AG04450 (cell line): ENCODE data around the gene CELF5. TPM values are rescaled to one million over a fixed set of nuclear protein-coding genes. Genes with fewer than 3 reads are reported as not detected.
"Not testable (repeated sequence)": the region's sequence is repeated elsewhere in the genome, so short reads cannot be mapped to it uniquely, and the experiment has no call there.

ENCODE experiments used
- CTCF ChIA-PET: fragments of 300-600, 350-600 bp; formaldehyde crosslinking; extraction: SDS; loops from one replicate; lab custom pipeline; 2022; ENCODE audit warnings: antibody characterized with exemption, inconsistent platforms; lab: Charles Lee
- POLR2A ChIA-PET: fragments of 350-600 bp; formaldehyde crosslinking; extraction: SDS; loops from one replicate; lab custom pipeline; 2021; ENCODE audit warnings: antibody characterized with exemption, inconsistent platforms; lab: Yijun Ruan, JAX
- DNase-seq: peaks from one replicate; pipeline ENCODE4 v3.0.0-alpha.2; 2011; ENCODE audit warnings: low read depth, low spot score
- H3K27ac ChIP-seq: one replicate; pipeline ENCODE4 v1.5.1; 2012; ENCODE audit warnings: low read depth, low read length, control low read depth
- H3K27me3 ChIP-seq: one replicate; pipeline ENCODE4 v1.6.0; 2012; ENCODE audit warnings: low read length; ENCODE audit not compliant: control insufficient read depth, insufficient read depth
- H3K4me3 ChIP-seq: 2 replicates; pipeline ENCODE4 v1.5.1; 2011; ENCODE audit warnings: mild to moderate bottlenecking, low read depth, low read length, control low read depth
- H3K9me3 ChIP-seq: 2 replicates; pipeline ENCODE4 v1.5.1; 2012; ENCODE audit warnings: low read length; ENCODE audit not compliant: control insufficient read depth, insufficient read depth
- CTCF ChIP-seq: IDR thresholded peaks from 2 replicates; pipeline ENCODE4 v1.5.1; 2011; ENCODE audit warnings: low read depth, low read length, control low read depth, inconsistent platforms
- polyA plus RNA-seq: library from polyadenylated mRNA; depleted of rRNA; stranded (reverse); fragments of >200 nt; gene quantifications from 2 replicates; pipeline ENCODE4 v1.2.3, GENCODE V29; 2011

The CELF5 gene
- polyA plus RNA-seq, 1 experiment = not detected

GRCh38 chr19:3211191-3211590, 13.3 kb upstream of the CELF5 start:
- no peak for TF ChIP-seq CTCF
- Histone ChIP-seq H3K9me3 (no peaks in the 10 kb centered on the region; the same call in 1 of the 2 replicates), H3K4me3 (no peak overlapping the region), H3K27me3 (no peaks in the 10 kb centered on the region), H3K27ac (no peak overlapping the region)
- DNase-seq = no peak
- CTCF ChIA-PET = interaction anchor here (0.7 to 0.8 kb wide), 3 partner anchors 249 to 916 kb away, joined by 3 read pairs; no protein-coding TSS in a partner anchor
- POLR2A ChIA-PET = interaction anchor here (1.0 kb wide), 1 partner anchor 261 kb away, joined by 3 read pairs; no protein-coding TSS in a partner anchor

- no peaks in the 10 kb centered on the region for H3K27me3 ChIP-seq
- no peaks in the 10 kb centered on the region; the same call in 1 of the 2 replicates for H3K9me3 ChIP-seq
- ChIA-PET POLR2A (no interaction called here), CTCF (interaction anchor here (0.6 kb wide), 2 partner anchors 92 to 262 kb away, joined by 3 to 7 read pairs; no protein-coding TSS in a partner anchor)
- no peak for DNase-seq
- no peak overlapping the region for H3K27ac ChIP-seq
- H3K4me3 ChIP-seq = no peak overlapping the region
- no peak for TF ChIP-seq CTCF
These were observed 11.3 kb upstream of the CELF5 start for GRCh38 chr19:3213159-3213558.

GRCh38 chr19:3216874-3217273, 7.6 kb upstream of the CELF5 start:
- ChIA-PET POLR2A (interaction anchor here (0.7 kb wide), 1 partner anchor 75 kb away, joined by 7 read pairs; no protein-coding TSS in a partner anchor), CTCF (interaction anchor here (1.1 kb wide), 1 partner anchor 266 kb away, joined by 5 read pairs; no protein-coding TSS in a partner anchor)
- H3K4me3 ChIP-seq = no peak overlapping the region
- DNase-seq = no peak
- TF ChIP-seq CTCF = no peak
- H3K9me3 ChIP-seq = no peaks in the 10 kb centered on the region; the same call in 1 of the 2 replicates
- no peak overlapping the region for H3K27ac ChIP-seq
- no peaks in the 10 kb centered on the region for H3K27me3 ChIP-seq

GRCh38 chr19:3220576-3220975, 3.9 kb upstream of the CELF5 start:
- TF ChIP-seq CTCF = no peak
- DNase-seq = no peak
- Histone ChIP-seq H3K4me3 (no peak overlapping the region), H3K9me3 (no peaks in the 10 kb centered on the region; the same call in 1 of the 2 replicates), H3K27ac (no peak overlapping the region), H3K27me3 (peaks cover 6% of the 10 kb centered on the region)
- CTCF ChIA-PET = interaction anchor here (0.5 kb wide), 1 partner anchor 360 kb away, joined by 3 read pairs; no protein-coding TSS in a partner anchor
- POLR2A ChIA-PET = no interaction called here

GRCh38 chr19:3221576-3221975, 2.9 kb upstream of the CELF5 start:
- DNase-seq, CTCF ChIA-PET, H3K27ac ChIP-seq, H3K9me3 ChIP-seq, POLR2A ChIA-PET, H3K4me3 ChIP-seq: not testable (repeated sequence)
- peaks cover 16% of the 10 kb centered on the region for H3K27me3 ChIP-seq
